DOHH2 (cell line): Measurements from ENCODE around the gene PDE4D.
"Not testable (repeated sequence)": the region's sequence is repeated elsewhere in the genome, so short reads cannot be mapped to it uniquely, and the experiment has no call there.

ENCODE experiments used
- H3F3A ChIP-seq: fragments of 200-600 bp; sonication (generic), shearing (Covaris generic); 2 replicates; pipeline ENCODE4 v1.6.0; 2016; ENCODE audit warnings: antibody characterized with exemption, mild to moderate bottlenecking; ENCODE audit not compliant: control insufficient read depth, insufficient read depth
- H3K27ac ChIP-seq: fragments of 200-600 bp; sonication (generic); 2 replicates; pipeline ENCODE4 v1.5.1; 2014; ENCODE audit warnings: low read depth, mild to moderate bottlenecking, low read length, moderate library complexity
- H3K27me3 ChIP-seq: fragments of 200-600 bp; sonication (generic); 2 replicates; pipeline ENCODE4 v1.6.1; 2014; ENCODE audit warnings: mild to moderate bottlenecking, low read length, mixed read lengths; ENCODE audit not compliant: control insufficient read depth
- H3K36me3 ChIP-seq: fragments of 200-600 bp; sonication (generic); 2 replicates; pipeline ENCODE4 v1.6.1; 2014; ENCODE audit warnings: mild to moderate bottlenecking, low read length, moderate library complexity, mixed read lengths; ENCODE audit not compliant: control insufficient read depth
- H3K4me1 ChIP-seq: fragments of 200-600 bp; sonication (generic); 2 replicates; pipeline ENCODE4 v1.6.1; 2014; ENCODE audit warnings: mild to moderate bottlenecking, low read length, mixed read lengths; ENCODE audit not compliant: control insufficient read depth
- H3K4me2 ChIP-seq: fragments of 200-600 bp; sonication (generic); 2 replicates; pipeline ENCODE4 v1.6.0; 2014; ENCODE audit warnings: mild to moderate bottlenecking, low read length, moderate library complexity
- H3K4me3 ChIP-seq: fragments of 200-600 bp; sonication (generic); 2 replicates; pipeline ENCODE4 v1.5.1; 2014; ENCODE audit warnings: mild to moderate bottlenecking, low read length, mixed read lengths
- H3K79me2 ChIP-seq: fragments of 200-600 bp; sonication (generic); 2 replicates; pipeline ENCODE4 v1.6.1; 2014; ENCODE audit warnings: mild to moderate bottlenecking, low read length, mixed read lengths; ENCODE audit not compliant: control insufficient read depth
- H3K9me2 ChIP-seq: fragments of 200-600 bp; sonication (generic); replicated peaks from 2 replicates; pipeline ENCODE4 v1.6.1; 2014; ENCODE audit warnings: mild to moderate bottlenecking, low read length, mixed read lengths; ENCODE audit not compliant: control insufficient read depth
- H3K9me3 ChIP-seq: fragments of 200-600 bp; sonication (generic); 2 replicates; pipeline ENCODE4 v1.6.1; 2014; ENCODE audit warnings: antibody characterized with exemption, low read length, mixed read lengths; ENCODE audit not compliant: control insufficient read depth, insufficient read depth
- H4K20me1 ChIP-seq: fragments of 200-600 bp; sonication (generic); 2 replicates; pipeline ENCODE4 v1.6.0; 2014; ENCODE audit warnings: low read depth, mild to moderate bottlenecking, antibody characterized with exemption, low read length, moderate library complexity; ENCODE audit not compliant: control insufficient read depth, insufficient read depth
- EZH2phosphoT487 ChIP-seq: fragments of 200-600 bp; sonication (generic); IDR thresholded peaks from 2 replicates; pipeline ENCODE4 v1.6.1; 2017; ENCODE audit warnings: borderline replicate concordance, mild to moderate bottlenecking, antibody characterized with exemption, low read length, moderate library complexity, mixed read lengths
- TF ChIP-seq, protein P1 (sequence below): fragments of 200-600 bp; sonication (generic); IDR thresholded peaks from one replicate; pipeline ENCODE4 v1.5.1; 2014; ENCODE audit warnings: antibody characterized with exemption, mild to moderate bottlenecking, low read depth, low read length; ENCODE audit not compliant: poor library complexity, severe bottlenecking

The PDE4D gene

GRCh38 chr5:59058969-59059687 is 834.4 kb downstream of the PDE4D start:
- H4K20me1 ChIP-seq, result no peaks in the 10 kb centered on the region
- H3K36me3 ChIP-seq, result no peaks in the 10 kb centered on the region
- H3K27ac ChIP-seq, result no peak overlapping the region
- H3K79me2 ChIP-seq, result no peaks in the 10 kb centered on the region
- H3K27me3 ChIP-seq, result 0 out of 2 replicates have a peak, but pooled peaks cover 4% of the 10 kb centered on the region
- TF ChIP-seq, protein P1, sequence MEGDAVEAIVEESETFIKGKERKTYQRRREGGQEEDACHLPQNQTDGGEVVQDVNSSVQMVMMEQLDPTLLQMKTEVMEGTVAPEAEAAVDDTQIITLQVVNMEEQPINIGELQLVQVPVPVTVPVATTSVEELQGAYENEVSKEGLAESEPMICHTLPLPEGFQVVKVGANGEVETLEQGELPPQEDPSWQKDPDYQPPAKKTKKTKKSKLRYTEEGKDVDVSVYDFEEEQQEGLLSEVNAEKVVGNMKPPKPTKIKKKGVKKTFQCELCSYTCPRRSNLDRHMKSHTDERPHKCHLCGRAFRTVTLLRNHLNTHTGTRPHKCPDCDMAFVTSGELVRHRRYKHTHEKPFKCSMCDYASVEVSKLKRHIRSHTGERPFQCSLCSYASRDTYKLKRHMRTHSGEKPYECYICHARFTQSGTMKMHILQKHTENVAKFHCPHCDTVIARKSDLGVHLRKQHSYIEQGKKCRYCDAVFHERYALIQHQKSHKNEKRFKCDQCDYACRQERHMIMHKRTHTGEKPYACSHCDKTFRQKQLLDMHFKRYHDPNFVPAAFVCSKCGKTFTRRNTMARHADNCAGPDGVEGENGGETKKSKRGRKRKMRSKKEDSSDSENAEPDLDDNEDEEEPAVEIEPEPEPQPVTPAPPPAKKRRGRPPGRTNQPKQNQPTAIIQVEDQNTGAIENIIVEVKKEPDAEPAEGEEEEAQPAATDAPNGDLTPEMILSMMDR, result no peak
- no peak for TF ChIP-seq EZH2phosphoT487
- H3K9me3 ChIP-seq, result no peaks in the 10 kb centered on the region
- H3K9me2 ChIP-seq, result no peaks in the 10 kb centered on the region
- no peaks in the 10 kb centered on the region for H3K4me1 ChIP-seq
- H3F3A ChIP-seq, result no peaks in the 10 kb centered on the region
- no peak overlapping the region for H3K4me3 ChIP-seq
- no peak overlapping the region for H3K4me2 ChIP-seq

- Histone ChIP-seq H3K36me3 (no peaks in the 10 kb centered on the region), H3K4me1 (no peaks in the 10 kb centered on the region), H3K27ac (no peak overlapping the region), H3F3A (no peaks in the 10 kb centered on the region), H3K79me2 (no peaks in the 10 kb centered on the region), H3K9me3 (no peaks in the 10 kb centered on the region), H3K4me3 (no peak overlapping the region), H3K9me2 (no peaks in the 10 kb centered on the region), H3K27me3 (0 out of 2 replicates have a peak, but pooled peaks cover 4% of the 10 kb centered on the region), H3K4me2 (no peak overlapping the region), H4K20me1 (no peaks in the 10 kb centered on the region)
- no peak for TF ChIP-seq EZH2phosphoT487
- TF ChIP-seq, protein P1, result no peak
Measured at GRCh38 chr5:59058237-59058636, 835.3 kb downstream of the PDE4D start.

GRCh38 chr5:59056599-59056998 is 836.9 kb downstream of the PDE4D start:
- H3K9me2 ChIP-seq, H3K27me3 ChIP-seq, H3K4me1 ChIP-seq, H3K9me3 ChIP-seq, H3K36me3 ChIP-seq, H3K79me2 ChIP-seq, H3K4me3 ChIP-seq, H4K20me1 ChIP-seq, H3K27ac ChIP-seq, H3F3A ChIP-seq, H3K4me2 ChIP-seq: not testable (repeated sequence)

- H3K79me2 ChIP-seq, result no peaks in the 10 kb centered on the region
- no peaks in the 10 kb centered on the region for H3F3A ChIP-seq
- no peak overlapping the region for H3K27ac ChIP-seq
- no peak overlapping the region for H3K4me2 ChIP-seq
- TF ChIP-seq EZH2phosphoT487, result no peak
- TF ChIP-seq, protein P1, result no peak
- H3K9me3 ChIP-seq, result no peaks in the 10 kb centered on the region
- H3K4me3 ChIP-seq, result no peak overlapping the region
- H3K9me2 ChIP-seq, result no peaks in the 10 kb centered on the region
- H4K20me1 ChIP-seq, result no peaks in the 10 kb centered on the region
- no peaks in the 10 kb centered on the region for H3K4me1 ChIP-seq
- H3K36me3 ChIP-seq, result no peaks in the 10 kb centered on the region
- H3K27me3 ChIP-seq, result 0 out of 2 replicates have a peak, but pooled peaks cover 4% of the 10 kb centered on the region
Measured at GRCh38 chr5:59055745-59056448, 837.6 kb downstream of the PDE4D start.
